T-helper 1 cell treated with Interleukin-12 subunit alpha and Interleukin-12 subunit beta and Interleukin-4 antibody, amounts not matched to agents 30 ng/mL and 1 ng/mL, for 36 hours (primary cell): ENCODE results near the gene MICAL2. TPM values are rescaled to one million over a fixed set of nuclear protein-coding genes. Genes with fewer than 3 reads are reported as not detected.

Experiments used
- intact Hi-C: fragments of 100-400 bp; cut with micrococcal nuclease; formaldehyde crosslinking; loops from one replicate; pipeline ENCODE4 v1.15.1; 2024
- total RNA-seq: library from RNA; stranded (reverse); gene quantifications from 2 replicates; pipeline ENCODE4 v1.2.3, GENCODE V29; 2022

The MICAL2 gene
- total RNA-seq, 1 donor from 2014 or later = 149 TPM

DNA sequence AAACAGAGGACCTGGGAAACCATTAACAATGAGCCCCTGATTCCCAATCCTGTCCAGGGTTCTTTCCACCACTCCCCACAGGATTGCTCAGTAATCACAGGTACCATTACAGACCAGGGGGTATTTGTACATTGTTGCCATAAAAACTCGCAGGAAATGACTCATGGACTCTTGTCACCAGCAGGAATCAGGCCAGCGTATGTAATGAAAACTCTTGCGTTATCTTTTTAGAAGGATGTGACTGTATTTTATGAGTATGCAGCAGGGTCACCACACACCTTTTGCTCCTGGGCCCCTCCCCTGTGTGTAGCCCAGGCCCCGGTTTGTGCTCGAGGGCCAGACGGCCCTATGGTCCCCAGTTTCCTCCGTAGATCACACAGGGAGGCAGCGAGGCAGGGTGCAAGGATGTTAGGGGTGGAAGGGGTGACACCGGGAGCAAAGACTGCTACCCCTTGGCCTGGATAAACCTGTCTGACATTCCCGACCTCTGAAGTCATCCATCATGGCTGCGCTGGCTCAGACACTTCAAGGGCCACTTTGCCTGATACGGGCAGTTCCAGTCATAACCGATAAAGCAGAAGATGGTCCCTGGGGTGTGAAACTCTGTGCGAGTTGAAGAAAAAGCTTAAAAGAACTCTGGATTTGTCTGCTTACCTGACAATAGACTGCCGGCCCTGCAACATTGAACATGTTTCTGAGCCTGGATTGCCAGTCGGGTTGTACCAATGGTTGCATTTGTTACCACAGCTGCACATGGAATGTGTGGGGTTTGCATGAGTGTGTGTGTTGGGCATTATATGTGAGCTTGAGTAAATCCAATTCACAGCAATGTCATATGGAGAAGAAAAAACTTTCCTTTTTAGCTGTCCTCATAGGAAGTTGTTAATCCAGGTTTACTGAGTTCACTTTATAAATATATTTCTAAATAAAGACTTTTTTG, 56.9 kb downstream of the MICAL2 start:
- intact Hi-C loops = no loop called here

DNA sequence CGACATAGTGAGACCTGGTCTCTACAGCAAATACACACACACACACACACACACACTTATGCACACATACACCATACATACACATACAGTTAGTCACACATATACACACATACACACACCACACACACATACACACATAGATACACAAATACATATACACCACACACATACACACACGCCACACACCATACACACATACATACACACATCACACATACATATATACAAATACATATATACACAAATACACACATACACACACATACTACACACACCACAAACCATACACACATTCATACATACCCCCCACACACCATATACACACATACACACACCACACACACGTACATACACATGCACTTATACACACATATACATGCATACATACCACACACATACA, 57.7 kb downstream of the MICAL2 start:
- intact Hi-C loops = no loop called here

DNA sequence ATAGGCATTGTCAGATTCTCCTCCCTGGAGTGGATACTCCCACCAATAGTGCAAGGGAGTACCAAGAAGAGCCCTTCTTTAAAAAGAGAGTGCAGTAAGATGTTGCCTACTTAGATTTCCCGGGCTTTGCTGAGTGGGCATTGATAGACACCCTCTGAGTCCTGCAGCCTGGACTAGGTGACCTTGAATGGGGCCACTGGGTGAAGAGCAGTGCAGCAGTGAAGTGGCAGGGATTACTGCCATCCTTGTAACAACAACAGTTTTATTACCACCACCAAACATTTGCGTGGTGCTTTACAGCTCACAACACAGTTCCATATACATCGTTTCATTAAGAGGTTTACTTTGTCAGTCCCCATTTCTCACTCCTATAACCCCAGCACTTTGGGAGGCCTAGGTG, 59.4 kb downstream of the MICAL2 start:
- intact Hi-C loops = loop anchor here (10.0 kb wide), 1 partner anchor 505 kb away; the partner anchor contains the start of gene TEAD1

DNA sequence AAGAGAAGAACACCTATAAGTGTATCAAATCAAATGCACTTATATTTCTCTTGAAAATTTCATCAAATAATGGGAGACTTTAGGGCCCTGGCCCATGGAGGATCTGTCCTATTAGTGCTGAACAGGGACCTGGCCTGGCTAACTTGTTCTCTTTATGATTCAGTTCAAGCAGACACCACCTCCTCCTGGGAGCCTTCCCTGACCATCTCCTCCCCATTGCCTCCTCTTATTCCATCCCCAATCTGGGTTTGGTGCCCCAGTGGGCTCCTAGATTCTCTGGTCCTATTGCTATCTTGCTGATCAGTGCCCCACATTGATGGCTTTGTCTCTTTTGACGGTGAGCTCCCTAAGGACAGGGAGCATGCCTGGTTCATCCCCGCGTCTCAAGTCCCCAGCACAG, 60.1 kb downstream of the MICAL2 start:
- intact Hi-C loops = loop anchor here (10.0 kb wide), 1 partner anchor 504 kb away; the partner anchor contains the start of gene TEAD1

DNA sequence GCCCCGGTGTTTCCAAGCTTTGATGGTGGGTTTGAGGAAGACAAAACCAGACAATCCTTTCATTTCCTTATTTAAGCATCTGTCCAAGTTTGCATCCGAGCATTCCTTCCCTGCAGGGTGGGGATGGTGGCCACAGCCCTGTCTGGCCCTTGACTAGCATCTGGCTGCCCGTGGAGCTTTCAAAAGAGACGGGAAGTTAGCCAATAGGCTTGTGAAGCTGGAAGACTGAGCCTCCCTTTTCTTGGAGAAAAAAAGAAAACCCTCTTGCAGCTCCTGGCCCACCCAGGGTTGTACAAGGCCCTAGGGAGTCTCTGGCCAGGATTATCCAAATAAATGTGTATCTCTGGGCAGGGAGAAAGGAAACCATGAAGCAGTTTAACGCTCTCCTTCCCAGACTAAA, 60.6 kb downstream of the MICAL2 start:
- intact Hi-C loops = loop anchor here (10.0 kb wide), 1 partner anchor 504 kb away; the partner anchor contains the start of gene TEAD1

DNA sequence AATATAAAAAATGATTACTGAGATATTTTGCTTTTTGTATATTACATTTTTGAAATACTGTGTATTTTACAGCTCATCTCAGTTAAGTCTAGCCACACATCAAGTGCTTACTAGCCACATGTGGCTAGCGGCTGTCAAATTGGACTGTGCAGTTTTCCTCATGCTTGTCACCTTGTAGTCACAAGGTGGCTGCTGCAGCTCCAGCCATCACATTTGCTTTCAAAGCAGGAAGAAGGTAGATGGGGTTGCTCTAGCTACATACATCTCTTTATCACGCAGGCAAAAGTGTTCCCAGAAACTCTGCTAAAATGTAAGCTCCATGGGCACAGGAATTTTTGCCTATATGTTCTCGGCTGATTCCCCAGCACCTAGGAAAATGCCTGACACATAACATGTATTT, 61.5 kb downstream of the MICAL2 start:
- intact Hi-C loops = loop anchor here (10.0 kb wide), 1 partner anchor 503 kb away; the partner anchor contains the start of gene TEAD1

DNA sequence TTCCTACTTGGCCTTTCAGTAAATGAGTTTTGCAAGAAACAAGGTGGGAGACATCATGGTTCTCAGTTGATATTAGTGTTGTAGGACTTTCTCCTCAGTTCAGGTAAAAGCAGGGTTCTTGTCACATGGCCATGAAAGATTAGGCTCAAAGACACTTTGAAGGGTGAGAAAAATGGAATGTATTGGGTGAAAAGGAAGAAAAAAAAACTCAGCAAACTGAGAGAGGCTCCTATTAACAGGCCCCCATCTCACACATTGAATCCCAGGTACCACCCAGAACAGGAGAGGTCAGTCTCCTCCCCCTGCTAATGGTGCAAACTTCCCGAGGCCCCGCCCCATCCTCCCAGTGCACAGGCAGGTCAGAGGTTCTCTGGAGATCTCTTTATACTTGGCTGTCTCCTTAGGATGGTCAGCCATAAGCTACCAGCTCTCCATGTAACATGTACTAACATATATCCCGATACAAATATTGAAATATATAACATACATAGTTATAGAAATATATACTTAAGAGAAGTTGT, 62.2 kb downstream of the MICAL2 start:
- intact Hi-C loops = loop anchor here (10.0 kb wide), 1 partner anchor 502 kb away; the partner anchor contains the start of gene TEAD1

DNA sequence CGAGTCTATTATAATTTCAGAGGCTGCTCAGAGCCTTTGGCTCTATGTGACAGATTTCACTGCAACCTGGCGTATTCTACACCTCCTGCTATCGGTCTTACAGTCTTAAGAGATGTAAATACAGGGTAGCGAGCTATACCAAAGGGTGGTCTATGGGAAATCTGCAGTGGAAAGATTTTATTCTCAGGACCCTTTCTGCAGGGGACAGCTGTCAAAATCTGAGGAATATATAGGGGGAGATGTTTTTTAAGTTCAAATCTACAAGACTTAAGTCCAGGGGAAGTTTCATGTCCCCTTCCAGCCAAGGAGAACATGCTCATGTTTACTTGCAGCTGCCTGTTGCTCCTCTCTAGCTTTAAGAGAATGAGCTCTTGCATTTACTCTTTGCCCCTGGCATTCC, 62.7 kb downstream of the MICAL2 start:
- intact Hi-C loops = loop anchor here (10.0 kb wide), 1 partner anchor 502 kb away; the partner anchor contains the start of gene TEAD1

DNA sequence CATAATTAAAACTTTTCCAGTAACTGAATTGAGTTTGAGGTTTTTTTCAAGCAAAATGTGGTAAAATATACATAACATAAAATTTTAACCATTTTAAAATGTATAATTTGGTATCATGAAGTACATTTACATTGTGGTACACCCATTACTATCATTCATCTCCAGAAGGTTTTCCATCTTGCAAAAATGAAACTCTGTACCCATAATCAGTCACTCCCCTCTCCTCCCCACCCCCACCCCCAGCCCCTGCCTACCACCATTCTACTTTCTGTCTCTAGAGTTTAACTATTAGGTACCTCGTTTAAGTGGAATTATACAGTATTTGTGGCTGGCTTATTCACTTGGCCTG, 63.7 kb downstream of the MICAL2 start:
- intact Hi-C loops = loop anchor here (1.0 to 10.0 kb wide), 8 partner anchors 17 to 501 kb away; partner anchors contain the start of genes MICAL2 and TEAD1

DNA sequence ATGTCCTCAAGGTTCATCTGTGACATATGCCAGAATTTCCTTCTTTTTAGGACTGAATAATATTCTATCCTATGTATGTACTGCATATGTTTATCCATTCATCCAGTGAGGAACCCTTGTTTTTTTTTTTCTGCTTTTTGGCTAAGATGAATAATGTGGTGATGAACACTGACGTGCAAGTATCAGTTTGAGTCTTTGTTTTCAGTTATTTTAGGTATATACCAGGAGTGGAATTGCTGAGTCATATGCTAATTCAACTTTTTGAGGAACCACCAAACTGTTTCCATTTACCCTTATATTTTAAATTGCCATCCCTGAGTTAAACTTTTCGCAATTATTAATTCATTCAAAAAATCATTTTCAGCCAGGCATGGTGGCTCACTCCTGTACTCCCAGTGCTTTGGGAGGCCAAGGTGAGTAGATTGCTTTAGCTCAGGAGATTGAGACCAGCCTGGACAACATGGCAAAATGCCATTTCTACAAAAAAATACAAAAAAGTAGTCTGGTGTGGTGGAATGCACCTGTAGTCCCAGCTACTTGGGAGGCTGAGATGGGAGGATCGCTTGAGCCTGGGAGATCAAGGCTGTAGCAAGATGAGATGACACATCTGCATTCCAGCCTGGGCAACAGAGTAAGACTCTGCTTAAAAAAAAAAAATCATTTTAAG, 64.2 kb downstream of the MICAL2 start:
- intact Hi-C loops = loop anchor here (1.0 to 10.0 kb wide), 9 partner anchors 17 to 500 kb away; partner anchors contain the start of genes MICAL2 and TEAD1

DNA sequence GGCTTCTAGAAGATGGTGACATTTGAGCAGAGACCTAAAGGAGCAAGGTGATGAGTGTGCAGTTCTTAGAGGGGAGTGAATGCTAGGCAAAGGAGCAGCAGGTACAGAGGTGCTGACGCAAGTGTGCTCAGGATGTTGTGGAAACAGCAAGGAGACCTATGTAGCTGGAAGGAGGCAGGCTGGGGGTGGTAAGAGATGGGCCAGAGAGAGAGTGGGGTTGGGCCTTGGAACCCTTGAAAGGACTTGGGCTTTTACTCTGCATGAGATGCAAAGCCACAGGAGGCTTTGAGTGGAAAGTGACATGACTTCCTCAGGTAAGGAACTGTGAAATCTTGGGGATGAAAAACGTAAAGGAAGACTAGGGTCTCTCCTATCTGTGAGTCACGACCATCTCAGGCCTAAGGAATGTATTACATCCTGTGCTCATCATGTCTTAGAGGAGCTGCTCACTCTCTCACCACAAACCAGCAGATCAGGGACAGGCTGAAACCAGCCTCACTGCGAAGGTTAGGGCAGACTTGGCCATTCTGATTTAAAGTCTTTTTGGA, 65.4 kb downstream of the MICAL2 start:
- intact Hi-C loops = loop anchor here (1.0 to 10.0 kb wide), 4 partner anchors 12 to 499 kb away; partner anchors contain the start of gene TEAD1

DNA sequence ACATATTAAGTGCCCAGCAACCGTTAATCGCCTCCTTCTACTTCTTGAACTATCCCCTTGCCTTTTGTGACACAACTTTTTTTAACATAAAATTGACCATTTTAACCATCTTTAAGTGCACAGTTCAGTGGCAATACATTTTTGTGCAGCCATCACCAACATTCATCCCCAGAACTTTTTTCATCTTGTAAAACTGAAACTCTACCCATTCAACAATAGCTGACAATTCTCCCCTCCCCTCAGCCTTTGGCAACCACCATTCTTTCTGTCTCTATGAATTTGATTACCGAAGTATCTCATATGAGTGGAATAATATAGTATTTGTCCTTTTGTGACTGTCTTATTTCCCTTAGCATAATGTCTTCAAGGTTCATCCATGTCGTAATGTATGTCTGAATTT, 66.0 kb downstream of the MICAL2 start:
- intact Hi-C loops = loop anchor here (1.0 to 10.0 kb wide), 3 partner anchors 11 to 498 kb away; partner anchors contain the start of gene TEAD1

DNA sequence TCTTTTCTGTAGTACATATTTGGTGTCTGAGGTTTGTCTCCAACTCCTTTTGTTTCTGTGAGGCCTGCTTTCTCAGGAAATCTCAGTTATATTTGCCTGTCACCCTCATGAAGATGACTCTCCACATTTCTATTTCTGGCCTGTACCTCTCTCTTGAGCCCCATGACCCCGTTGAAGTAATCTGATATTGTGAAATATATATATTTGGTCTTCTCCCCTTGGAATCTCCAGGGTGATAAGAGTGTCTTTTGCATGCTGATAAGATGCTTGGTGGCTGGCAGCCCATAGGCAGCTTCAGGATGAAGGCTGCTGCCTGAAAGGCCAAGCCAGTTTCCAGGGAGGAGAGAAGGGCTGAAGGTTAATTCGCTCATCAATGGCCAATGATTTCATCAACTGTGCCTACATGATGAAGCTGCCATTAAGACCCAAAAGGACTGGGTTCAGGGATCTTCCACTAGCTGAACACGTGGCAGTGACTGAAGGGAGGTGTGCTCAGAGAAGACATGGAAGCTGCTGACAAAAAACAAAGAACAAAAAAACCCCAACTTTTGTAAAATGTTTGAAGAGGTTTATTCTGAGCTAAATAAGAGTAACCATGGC, 67.4 kb downstream of the MICAL2 start:
- intact Hi-C loops = loop anchor here (5.0 to 10.0 kb wide), 2 partner anchors 36 to 497 kb away; partner anchors contain the start of gene TEAD1

DNA sequence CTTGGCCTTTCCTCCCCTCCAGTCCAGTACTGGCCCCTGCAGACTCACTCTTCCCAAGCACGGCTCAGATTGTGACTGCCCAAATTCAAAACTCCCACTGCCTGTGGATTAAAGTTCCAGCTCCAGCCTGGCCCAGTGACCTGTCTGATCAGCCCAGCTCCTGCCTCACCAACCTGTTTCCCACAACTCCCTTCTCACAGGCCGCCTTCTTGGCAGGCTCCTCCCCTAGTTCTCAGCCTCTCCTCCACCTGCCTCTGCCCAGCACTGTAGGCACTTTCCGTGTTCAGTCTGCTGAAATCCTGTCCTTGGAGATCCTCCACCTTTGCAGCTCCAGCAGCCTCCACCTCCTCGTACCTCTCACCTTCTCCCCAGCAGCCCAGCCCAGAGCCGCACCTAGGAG, 68.6 kb downstream of the MICAL2 start:
- intact Hi-C loops = loop anchor here (5.0 to 10.0 kb wide), 2 partner anchors 37 to 496 kb away; partner anchors contain the start of gene TEAD1

DNA sequence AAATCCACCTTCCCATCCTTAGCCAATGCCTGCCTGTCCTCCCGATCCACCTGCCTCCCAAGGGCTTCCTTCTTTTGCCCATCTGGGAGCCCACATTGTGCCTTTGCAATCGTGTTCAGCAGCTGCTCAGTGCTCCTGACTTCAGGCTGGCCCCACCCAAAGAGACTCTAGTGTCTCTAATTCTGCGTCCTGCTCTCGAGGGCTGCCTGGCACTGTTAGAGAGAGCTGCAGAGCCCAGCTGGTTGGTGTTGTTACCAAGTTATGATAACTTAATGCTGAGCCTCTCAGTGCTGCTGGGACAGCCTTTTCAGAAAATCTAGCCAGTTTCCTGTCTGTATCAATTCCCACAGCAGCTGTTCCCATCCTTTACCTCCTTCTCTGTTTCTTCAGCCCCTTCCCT, 69.1 kb downstream of the MICAL2 start:
- intact Hi-C loops = loop anchor here (5.0 to 10.0 kb wide), 2 partner anchors 37 to 495 kb away; partner anchors contain the start of gene TEAD1

DNA sequence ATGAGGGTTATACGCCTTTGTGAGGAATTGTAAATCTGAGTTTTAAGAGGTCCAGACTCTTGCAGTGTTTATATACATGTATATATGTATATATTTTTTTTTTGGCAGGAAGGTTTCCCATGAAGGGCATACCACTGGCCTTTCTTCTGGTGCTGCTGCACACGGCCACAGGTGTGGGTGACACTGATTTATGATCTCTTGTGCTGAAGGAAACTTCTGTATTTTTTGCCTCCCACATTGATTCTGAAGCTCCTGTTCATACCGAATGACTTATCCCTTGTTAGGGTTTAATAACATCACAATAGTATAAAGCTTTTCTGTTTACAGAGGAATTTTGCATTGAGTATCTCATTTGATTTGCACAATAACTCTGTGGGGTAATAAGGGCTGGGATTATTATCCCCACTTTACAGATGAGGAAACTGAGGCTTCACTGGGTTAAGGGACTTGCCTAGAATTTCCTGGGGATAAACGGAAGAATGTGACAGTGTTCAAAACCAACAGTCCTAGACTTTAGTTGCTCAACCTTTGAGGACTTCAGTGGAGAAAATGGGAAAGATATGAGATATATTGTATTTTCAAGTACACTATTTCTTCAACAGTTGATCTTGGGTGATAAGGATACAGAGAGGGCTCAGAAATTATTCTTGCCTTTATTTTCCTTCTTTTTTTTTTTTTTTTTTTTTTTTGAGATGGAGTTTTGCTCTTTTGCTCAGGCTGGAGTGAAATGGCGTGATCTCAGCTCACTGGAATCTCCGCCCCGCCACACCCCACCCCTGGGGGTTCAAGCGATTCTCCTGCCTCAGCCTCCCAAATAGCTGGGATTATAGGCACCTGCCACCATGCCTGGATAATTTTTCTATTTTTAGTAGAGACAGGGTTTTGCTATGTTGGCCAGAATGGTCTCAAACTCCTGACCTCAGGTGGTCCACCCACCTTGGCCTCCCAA, 70.1 kb downstream of the MICAL2 start:
- intact Hi-C loops = no loop called here

DNA sequence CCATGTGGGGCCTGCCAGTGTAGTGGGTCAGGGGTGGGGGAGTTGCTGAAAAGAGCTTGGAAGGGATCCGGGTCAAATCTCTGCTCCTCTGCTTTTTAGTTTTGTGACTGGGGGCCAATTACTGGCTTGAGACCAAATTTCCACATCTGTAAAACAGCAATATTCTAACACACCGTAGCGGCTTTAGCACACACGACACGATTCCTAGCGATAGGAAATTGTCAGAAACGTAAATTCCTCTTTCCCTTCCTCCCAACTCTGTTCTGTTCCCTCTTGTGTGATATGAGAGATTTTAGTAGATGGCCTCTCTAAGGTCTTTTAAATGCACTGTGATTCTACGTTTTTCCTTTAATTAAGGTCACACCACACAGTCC, 71.9 kb downstream of the MICAL2 start:
- intact Hi-C loops = no loop called here

DNA sequence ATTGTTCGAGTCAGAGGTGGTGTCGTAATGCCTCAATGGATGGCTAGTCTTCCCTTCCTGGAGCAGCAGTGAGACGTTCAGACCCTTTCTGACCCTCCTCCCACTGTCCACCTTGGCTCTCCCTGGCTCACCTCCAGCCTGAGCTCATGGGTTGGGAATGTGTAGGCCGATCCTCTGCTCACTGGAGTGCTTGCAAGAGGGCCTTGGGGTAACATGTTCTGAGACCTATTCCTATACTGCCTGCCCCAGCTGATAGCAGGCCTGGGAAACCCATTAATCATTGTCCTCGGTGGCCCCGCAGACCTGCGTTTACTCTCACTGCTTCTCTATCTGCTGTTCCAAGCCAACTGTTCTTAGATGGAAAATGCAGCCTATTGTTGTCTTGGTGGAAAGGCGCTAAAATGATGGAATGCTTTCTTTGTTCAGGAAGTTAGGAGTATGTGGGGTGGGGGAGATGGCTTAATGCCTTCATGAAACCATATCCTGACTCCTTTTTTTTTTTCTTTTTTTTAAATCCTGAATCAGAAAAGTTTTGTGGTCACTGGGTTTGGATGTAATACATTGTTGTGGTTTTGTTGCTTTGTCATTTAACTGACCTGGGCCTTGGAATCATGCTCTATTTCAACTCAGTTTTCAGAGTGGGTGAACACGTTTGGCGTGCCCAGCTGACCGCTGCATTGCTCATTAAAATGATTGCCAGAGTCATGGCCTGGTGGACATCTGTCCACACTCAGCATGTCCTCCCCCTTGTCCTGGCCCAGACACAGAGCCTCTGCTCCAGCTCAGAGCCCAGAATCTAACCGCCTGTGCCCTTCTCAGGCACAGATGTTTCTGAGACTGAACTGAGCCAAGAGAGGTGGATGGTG, 72.5 kb downstream of the MICAL2 start:
- intact Hi-C loops = no loop called here
